ENCODE measurements around the gene MMEL1.
"Not testable (repeated sequence)": the region's sequence is repeated elsewhere in the genome, so short reads cannot be mapped to it uniquely, and the experiment has no call there.

MMEL1 gene

DNA sequence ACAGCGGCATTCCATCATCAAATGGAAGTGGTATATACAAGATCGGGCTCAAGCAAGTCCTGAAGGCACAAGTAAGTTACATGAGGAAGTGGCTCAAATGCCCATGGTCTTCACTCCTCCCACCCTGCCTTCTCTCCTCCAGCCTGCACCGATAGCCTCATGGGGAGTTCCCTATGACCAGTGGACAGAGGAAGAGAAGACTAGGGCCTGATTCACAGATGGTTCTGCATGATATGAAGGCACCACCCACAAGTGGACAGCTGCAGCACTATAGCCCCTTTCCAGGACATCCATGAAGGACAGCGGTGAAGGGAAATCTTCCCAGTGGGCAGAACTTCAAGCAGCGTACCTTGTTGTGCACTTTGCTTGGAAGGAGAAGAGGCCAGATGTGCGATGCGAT lies 7.1 kb downstream of the MMEL1 start:
- not testable (repeated sequence) for H3K9me3 Mint-ChIP-seq; ATAC-seq; H3K27ac Mint-ChIP-seq; H3K4me3 Mint-ChIP-seq; H3K36me3 Mint-ChIP-seq (ENCODE audit: low read depth); DNase-seq
- peaks cover 13% of the 10 kb centered on the region for H3K4me1 Mint-ChIP-seq
- peaks cover 40% of the 10 kb centered on the region for H3K27me3 Mint-ChIP-seq

DNA sequence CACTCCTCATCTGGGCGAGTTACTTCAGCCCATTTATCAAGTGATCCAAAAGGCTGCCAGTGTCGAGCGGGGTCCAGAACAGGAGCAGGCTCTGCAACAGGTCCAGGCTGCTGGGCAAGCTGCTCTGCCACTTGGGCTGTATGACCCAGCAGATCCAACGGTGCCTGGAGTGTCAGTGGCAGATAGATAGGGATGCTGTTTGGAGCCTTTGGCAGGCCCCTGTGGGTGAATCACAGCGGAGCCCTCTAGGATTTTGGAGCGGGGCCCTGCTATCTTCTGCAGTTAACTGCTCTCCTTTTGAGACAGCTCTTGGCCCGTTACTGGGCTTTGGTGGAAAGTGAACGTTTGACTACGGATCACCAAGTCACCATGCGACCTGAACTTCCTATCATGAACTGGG lies 7.5 kb downstream of the MMEL1 start:
- no peak overlapping the region for H3K27ac Mint-ChIP-seq

DNA sequence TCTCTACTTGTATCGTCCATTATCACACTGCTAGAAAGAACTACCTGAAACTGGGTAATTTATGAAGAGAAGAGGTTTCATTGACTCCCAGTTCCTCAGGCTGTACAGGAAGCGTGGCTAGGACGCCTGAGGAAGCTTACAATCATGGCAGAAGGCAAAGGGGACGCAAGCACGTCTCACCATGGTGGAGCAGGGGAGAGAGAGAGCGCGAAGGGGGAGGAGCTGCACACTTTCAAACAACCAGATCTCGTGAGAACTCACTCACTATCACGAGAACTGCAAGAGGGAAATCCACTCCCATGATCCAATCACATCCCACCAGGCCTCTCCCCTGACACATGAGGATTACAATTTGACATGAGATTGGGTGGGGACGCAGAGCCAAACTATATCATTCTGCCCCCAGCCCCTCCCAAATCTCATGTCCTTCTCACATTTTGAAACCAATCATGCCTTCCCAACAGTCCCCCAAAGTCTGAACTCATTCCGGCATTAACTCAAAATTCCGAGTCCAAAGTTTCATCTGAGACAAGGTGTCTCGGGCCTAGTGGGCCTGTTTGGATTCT lies 8.0 kb downstream of the MMEL1 start:
- Mint-ChIP-seq H3K4me1 (peaks cover 11% of the 10 kb centered on the region), H3K36me3 (ENCODE audit: low read depth) (no peaks in the 10 kb centered on the region), H3K27me3 (peaks cover 31% of the 10 kb centered on the region), H3K4me3 (no peak overlapping the region), H3K27ac (no peak overlapping the region), H3K9me3 (no peaks in the 10 kb centered on the region)
- ATAC-seq: no peak
- no peak for DNase-seq

More for the DNA sequence above, 7.5 kb downstream of the MMEL1 start:
- Mint-ChIP-seq H3K4me1 (peaks cover 13% of the 10 kb centered on the region), H3K27me3 (peaks cover 36% of the 10 kb centered on the region), H3K9me3 (peaks cover 2% of the 10 kb centered on the region), H3K36me3 (ENCODE audit: low read depth) (no peaks in the 10 kb centered on the region), H3K4me3 (no peak overlapping the region)
- DNase-seq (no peak), ATAC-seq (no peak)

DNA sequence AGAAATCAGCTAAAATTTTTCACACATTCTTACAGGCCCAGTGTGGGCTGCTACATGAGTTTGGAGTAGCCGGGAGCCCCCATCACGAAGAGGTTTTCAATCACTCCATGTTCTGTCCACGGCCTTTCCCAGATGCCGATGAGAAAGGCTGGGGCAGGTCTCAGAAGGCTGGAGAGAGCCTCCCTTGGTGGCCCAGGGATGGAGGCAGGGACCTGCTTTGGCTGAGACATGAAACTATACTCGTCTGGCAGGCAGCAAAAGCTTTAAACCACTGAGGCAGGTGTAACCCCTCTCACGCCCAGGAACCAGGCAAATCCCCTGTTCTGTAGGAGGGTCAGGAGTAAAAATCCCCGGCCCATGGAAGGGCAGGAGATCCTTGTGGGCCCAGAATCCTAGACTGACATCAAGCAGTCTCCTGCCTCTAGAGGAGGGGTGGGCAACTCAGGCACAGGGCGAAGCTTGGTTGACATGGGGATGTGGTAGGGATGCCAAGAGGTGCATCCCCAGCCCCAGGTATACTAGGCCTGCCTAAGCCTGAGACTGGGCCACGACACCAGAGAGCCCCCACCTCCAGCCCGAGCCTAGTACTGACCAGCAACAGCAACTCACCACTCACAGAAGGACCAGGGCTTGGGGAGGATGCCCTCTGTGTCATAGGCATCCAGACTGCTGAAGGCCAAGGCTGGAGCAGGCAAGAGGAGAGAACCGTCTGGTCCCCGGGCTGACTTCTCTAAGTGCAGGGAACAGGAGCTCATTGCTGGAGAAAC lies 9.1 kb downstream of the MMEL1 start:
- H3K9me3 Mint-ChIP-seq: no peaks in the 10 kb centered on the region
- ATAC-seq (no peak), DNase-seq (no peak)
- H3K27me3 Mint-ChIP-seq: peaks cover 28% of the 10 kb centered on the region
- H3K4me1 Mint-ChIP-seq: peaks cover 10% of the 10 kb centered on the region
- no peak overlapping the region for H3K4me3 Mint-ChIP-seq
- H3K27ac Mint-ChIP-seq: no peak overlapping the region
- H3K36me3 Mint-ChIP-seq (ENCODE audit: low read depth): no peaks in the 10 kb centered on the region

DNA sequence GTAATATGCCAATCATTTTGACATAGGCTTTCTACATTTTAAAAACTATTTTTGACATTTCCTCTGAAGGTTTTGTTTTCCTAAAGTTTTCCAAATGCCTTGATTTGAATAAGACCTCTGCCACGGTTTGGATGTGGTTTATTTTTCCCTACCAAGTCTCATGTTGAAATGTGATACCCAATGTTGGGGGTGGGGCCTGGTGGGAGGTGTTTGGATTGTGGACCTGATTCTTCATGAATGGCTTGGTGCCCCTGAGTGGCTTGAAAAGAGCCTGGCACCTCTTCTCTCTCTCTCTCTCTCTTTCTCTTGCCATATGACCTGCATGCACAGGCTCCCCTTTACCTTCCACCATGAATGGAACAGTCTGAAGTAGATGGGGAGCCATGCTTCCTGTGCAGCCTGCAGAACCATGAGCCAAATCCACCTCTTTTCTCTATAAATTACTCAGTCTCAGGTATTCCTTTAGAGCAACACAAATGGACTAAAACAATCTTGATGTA lies 14.8 kb downstream of the MMEL1 start:
- no peak for DNase-seq
- no peak overlapping the region for H3K4me3 Mint-ChIP-seq
- H3K27ac Mint-ChIP-seq: no peak overlapping the region
- peaks cover 1% of the 10 kb centered on the region for H3K36me3 Mint-ChIP-seq (ENCODE audit: low read depth)
- ATAC-seq: no peak
- peaks cover 5% of the 10 kb centered on the region for H3K4me1 Mint-ChIP-seq
- H3K27me3 Mint-ChIP-seq: peaks cover 4% of the 10 kb centered on the region
- peaks cover 28% of the 10 kb centered on the region for H3K9me3 Mint-ChIP-seq

DNA sequence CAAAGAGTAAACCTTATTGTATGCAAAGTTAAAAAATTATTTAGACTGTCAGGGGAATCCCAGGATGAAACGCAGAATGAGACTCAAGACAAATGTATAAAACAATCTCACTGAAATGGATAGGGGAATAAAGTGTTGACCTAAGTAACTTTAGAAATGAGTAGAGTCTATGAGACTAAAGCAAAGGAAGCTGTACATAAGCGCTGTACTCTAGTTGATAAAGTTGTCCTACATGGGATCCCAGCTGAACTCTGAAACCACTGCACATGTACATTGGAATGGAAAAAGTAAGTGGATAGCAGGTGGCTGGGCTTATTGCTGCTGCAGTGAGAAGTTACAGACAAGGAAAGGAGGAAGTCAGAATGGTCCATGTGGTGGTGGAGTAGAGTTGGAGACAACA lies 18.7 kb downstream of the MMEL1 start:
- DNase-seq: no peak
- no peak overlapping the region for H3K4me3 Mint-ChIP-seq
- H3K4me1 Mint-ChIP-seq: no peaks in the 10 kb centered on the region
- H3K27ac Mint-ChIP-seq: no peak overlapping the region
- H3K27me3 Mint-ChIP-seq: peaks cover 4% of the 10 kb centered on the region
- no peak for ATAC-seq
- peaks cover 1% of the 10 kb centered on the region for H3K36me3 Mint-ChIP-seq (ENCODE audit: low read depth)
- peaks cover 28% of the 10 kb centered on the region for H3K9me3 Mint-ChIP-seq

DNA sequence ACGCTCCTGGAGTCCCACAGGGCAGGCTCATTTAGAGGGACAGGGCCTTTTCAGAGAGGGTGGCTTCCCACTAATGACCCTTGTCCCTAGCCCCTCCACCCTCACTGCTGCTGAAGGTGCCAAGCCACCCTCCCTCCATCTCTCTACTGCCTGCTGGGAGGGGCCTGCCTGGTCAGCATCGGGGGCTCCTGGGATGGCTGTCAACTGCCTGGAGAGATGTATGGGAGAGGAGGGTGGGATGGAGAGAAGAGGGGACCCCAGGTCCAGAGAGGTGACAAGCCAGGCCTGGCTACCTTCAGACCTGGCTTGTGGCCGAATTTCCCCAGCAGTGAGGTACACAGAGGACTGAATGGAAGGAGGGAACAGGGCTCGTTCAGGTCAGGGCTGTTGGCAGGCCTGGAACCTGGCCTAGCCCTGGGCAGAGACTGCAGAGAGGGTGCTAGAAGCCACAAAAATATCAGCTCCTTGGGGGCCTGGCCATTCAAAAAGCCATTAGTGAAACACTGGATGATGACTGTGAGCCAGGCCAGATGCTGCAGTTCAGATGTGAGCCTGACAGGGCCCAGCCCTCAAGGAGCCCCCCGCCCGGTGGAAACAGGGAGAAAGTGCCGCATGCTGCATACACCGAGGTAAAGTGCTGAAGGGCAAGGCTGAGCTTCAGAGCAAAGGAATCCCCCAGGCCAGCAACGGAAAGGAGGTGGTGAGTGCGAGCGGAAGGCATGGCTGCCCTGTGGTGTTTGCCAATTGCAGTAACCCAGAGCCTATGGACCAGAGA lies 20.0 kb downstream of the MMEL1 start:
- DNase-seq (no peak), ATAC-seq (no peak)
- Mint-ChIP-seq H3K9me3 (peaks cover 28% of the 10 kb centered on the region), H3K4me3 (no peak overlapping the region), H3K27me3 (peaks cover 4% of the 10 kb centered on the region), H3K27ac (no peak overlapping the region), H3K36me3 (ENCODE audit: low read depth) (peaks cover 1% of the 10 kb centered on the region), H3K4me1 (no peaks in the 10 kb centered on the region)

DNA sequence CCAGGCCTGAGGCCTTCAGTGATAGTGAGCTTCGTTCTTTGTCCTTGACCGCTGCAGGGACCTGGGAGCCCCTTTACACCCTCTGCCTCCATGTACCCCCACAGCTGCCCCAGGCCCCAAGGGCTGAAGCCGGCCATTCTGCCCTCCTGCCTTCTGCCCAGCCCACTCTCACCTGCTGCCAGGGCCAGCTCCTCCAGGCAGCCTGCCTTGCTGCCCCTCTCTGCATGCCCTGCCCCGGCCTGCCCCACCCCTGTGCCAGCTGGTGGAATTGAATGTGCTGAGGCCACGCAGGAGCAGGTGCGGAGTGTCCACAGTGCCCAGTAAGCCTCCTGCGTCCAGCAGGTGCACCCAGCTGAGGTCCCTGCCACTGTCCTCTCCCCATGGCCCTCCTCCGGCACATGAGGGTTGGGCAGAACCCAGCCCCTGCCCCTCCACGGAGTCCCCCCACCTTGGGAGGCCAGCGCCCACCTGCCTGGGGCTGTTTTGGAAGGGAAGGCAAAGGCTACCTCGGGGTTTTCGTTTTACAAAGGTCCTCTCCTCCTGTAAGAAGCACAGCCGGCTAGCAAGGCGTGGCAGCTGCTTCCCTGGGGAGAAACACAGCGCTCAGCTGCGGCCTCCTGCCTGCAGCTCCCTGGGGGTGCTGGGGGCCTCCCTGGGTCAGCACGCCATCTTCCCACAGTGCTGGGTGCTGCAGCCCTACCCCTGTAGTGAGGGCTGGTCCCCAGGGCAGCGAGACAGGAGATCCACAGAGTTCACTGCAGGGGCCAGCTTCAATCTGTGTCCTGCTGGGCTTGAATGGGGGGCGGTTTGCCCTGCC lies 21.0 kb downstream of the MMEL1 start:
- no peaks in the 10 kb centered on the region for H3K4me1 Mint-ChIP-seq
- no peak for ATAC-seq

DNA sequence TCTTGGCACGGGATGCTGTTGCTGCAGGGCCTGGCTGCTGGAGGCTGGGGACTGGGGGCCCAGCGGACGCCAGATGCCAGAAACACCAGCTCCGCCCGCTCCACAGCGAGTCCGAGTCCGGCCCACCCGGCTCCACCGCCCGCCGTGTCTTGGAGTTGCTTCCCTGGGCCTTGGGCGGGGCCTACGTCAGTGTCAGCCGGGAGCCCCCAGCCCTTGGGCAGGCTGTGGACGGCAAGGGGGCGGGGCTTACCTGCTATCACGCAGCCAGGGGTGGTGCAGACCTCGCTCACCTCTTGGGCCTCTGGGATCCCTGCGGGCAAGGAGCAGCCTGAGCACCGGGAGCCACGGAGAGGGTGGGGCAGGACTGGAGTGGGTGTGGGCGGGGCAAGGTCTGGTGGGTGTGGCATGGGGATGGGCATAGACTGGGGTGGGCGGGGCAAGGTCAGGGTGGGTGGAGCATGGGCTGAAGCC lies 21.8 kb downstream of the MMEL1 start:
- no peak for ATAC-seq
- DNase-seq: peak; percentile 39

More for the DNA sequence above, 21.0 kb downstream of the MMEL1 start:
- no peak for DNase-seq
- Mint-ChIP-seq H3K27me3 (peaks cover 4% of the 10 kb centered on the region), H3K4me3 (no peak overlapping the region), H3K27ac (no peak overlapping the region), H3K36me3 (ENCODE audit: low read depth) (peaks cover 1% of the 10 kb centered on the region), H3K9me3 (peaks cover 28% of the 10 kb centered on the region)

DNA sequence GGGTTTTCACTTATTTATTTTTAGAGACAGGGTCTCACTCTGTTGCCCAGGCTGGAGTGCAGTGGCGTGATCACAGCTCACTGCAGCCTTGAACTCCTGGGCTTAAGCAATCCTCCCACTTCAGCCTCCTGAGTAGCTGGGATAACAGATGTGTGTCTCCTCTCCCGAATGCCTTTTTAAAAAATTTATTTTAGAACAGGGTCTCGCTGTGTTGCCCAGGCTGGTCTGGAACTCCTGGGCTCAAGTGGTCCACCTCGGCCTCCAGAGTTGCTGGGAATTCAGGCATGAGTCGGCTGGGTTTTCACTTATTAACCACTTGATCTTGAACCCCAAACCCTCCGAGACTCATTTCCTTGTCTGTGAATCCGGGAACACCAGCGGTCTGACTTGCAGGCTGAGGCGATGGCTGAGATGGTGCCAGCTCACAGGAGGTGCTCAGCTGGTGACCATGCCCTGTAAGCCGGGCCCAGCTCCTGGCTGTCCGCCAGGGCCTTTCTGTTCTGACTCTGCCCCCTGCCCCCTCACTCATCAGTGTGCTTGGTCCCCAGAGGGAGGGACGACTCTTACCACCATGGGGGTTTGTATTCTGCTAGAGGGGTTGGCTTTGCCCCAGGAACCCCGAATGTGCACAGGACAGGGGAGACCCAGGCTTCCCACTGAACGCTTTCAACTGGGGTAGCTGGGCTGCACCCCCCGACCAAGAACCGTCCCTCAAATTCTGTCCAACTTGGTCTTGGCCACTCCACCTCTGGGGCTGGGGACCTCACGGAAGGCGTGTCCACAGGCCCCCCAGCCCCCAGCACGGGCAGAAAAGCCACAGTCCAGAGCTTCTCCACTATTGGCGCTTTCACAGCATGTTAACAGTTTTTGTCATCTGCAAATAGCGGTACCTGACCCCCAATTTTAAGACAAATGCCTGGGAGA lies 22.5 kb downstream of the MMEL1 start:
- Mint-ChIP-seq H3K4me3 (no peak overlapping the region), H3K27ac (no peak overlapping the region), H3K9me3 (peaks cover 15% of the 10 kb centered on the region), H3K4me1 (no peaks in the 10 kb centered on the region), H3K27me3 (no peaks in the 10 kb centered on the region), H3K36me3 (ENCODE audit: low read depth) (peaks cover 1% of the 10 kb centered on the region)
- no peak for DNase-seq
- ATAC-seq: no peak

More for the DNA sequence above, 21.8 kb downstream of the MMEL1 start:
- Mint-ChIP-seq H3K4me1 (no peaks in the 10 kb centered on the region), H3K36me3 (ENCODE audit: low read depth) (peaks cover 1% of the 10 kb centered on the region), H3K4me3 (no peak overlapping the region), H3K27ac (no peak overlapping the region), H3K9me3 (peaks cover 22% of the 10 kb centered on the region), H3K27me3 (no peaks in the 10 kb centered on the region)

DNA sequence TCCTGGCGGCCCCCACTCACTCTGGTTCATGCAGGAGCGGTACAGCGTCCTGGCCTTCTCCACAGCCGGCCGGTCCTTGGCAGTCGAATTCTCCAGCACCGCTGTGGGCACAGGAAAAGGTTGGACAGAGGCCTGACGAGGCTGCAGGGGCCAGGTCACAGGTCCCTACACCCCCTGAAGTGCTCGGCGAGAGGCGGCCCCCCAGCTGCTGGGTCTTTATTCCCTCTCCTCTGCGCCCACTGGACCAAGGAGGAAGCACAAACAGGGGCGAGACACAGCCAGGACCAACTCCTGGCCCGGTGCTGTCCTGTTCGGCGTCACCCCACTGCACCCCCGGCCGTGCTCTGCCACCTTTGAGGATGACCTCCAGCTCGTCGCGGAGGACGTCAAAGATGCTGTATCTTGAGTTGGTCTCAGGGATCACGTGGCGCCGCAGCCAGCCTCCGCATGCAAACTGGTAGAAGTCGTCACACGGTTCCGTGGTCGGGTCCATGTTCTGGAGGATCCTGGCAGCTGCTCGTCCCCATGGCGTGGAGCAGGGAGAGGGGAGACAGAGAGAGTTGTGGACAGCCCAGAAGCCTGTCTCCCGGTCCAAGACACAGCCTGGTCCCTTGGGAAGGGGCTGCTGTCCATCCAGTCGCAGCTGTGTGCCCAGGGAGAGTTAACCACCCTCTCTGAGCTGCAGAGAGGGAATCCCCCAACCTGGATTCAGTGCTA lies 23.3 kb downstream of the MMEL1 start:
- ATAC-seq: no peak
- no peak for DNase-seq

DNA sequence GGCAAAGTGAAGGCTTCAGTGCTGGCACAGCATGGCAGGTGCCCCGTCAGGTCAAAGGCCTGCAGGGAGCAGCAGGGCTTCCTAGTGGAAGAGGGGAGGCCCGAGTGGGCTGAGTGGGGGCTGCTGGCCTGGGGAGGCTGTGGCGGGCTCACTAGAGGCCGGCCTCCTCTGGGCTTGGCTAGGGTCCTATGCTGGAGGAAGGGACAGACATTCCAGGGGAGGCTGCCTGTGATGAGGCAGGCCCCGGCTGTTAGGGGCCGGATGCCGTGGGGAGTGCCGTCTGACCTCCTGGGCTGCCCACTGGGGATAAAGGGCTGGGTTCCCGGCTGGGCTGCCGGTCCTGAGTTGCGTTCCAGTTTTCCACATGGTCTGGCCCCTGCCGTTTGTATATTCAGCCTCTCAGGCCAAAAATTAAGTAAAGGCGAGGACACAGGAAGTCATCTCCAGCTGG lies 25.1 kb downstream of the MMEL1 start:
- Mint-ChIP-seq H3K9me3 (no peaks in the 10 kb centered on the region), H3K4me3 (no peak overlapping the region), H3K27ac (no peak overlapping the region), H3K36me3 (ENCODE audit: low read depth) (no peaks in the 10 kb centered on the region), H3K4me1 (no peaks in the 10 kb centered on the region), H3K27me3 (no peaks in the 10 kb centered on the region)
- DNase-seq (no peak), ATAC-seq (no peak)

More for the DNA sequence above, 23.3 kb downstream of the MMEL1 start:
- Mint-ChIP-seq H3K9me3 (peaks cover 8% of the 10 kb centered on the region), H3K27me3 (no peaks in the 10 kb centered on the region), H3K4me1 (no peaks in the 10 kb centered on the region), H3K4me3 (no peak overlapping the region), H3K27ac (no peak overlapping the region), H3K36me3 (ENCODE audit: low read depth) (peaks cover 1% of the 10 kb centered on the region)

Measured in activated naive CD8-positive, alpha-beta T cell treated with anti-CD3 and anti-CD28 coated beads, Interleukin-2, amount 50 U/mL, for 24 hours (primary cell).